Activated naive CD4-positive, alpha-beta T cell treated with anti-CD3 and anti-CD28 coated beads, Interleukin-2, amount 50 U/mL, for 24 hours (primary cell): ENCODE results near the gene MRPL21.

Source experiments
- H3K27ac Mint-ChIP-seq: one replicate; pipeline ENCODE4 v1.8.0; 2021; ENCODE audit warnings: mild to moderate bottlenecking, mixed read lengths
- H3K27me3 Mint-ChIP-seq: one replicate; pipeline ENCODE4 v1.8.0; 2021; ENCODE audit warnings: mixed read lengths
- H3K36me3 Mint-ChIP-seq: one replicate; pipeline ENCODE4 v1.8.0; 2021; ENCODE audit warnings: mixed read lengths
- H3K4me1 Mint-ChIP-seq: one replicate; pipeline ENCODE4 v1.8.0; 2021; ENCODE audit warnings: mixed read lengths
- H3K4me3 Mint-ChIP-seq: one replicate; pipeline ENCODE4 v1.8.0; 2021; ENCODE audit warnings: mild to moderate bottlenecking, mixed read lengths
- H3K9me3 Mint-ChIP-seq: one replicate; pipeline ENCODE4 v1.8.0; 2021; ENCODE audit warnings: mixed read lengths

Gene MRPL21

GRCh38 chr11:68844801-68845200 lies 58.8 kb downstream of the MRPL21 start:
- peaks cover 22% of the 10 kb centered on the region for H3K4me1 Mint-ChIP-seq
- H3K36me3 Mint-ChIP-seq, result no peaks in the 10 kb centered on the region
- H3K9me3 Mint-ChIP-seq, result no peaks in the 10 kb centered on the region
- H3K27me3 Mint-ChIP-seq, result no peaks in the 10 kb centered on the region
- H3K27ac Mint-ChIP-seq, result peak overlapping the region; percentile 41
- H3K4me3 Mint-ChIP-seq, result no peak overlapping the region

GRCh38 chr11:68844376-68844775 lies 59.3 kb downstream of the MRPL21 start:
- Mint-ChIP-seq H3K36me3 (no peaks in the 10 kb centered on the region), H3K4me1 (peaks cover 26% of the 10 kb centered on the region), H3K27ac (no peak overlapping the region), H3K27me3 (no peaks in the 10 kb centered on the region), H3K4me3 (peak overlapping the region; percentile 86), H3K9me3 (no peaks in the 10 kb centered on the region)

- H3K27ac Mint-ChIP-seq, result peak overlapping the region; percentile 35
- peak overlapping the region; percentile 86 for H3K4me3 Mint-ChIP-seq
- H3K9me3 Mint-ChIP-seq, result no peaks in the 10 kb centered on the region
- H3K27me3 Mint-ChIP-seq, result no peaks in the 10 kb centered on the region
- H3K36me3 Mint-ChIP-seq, result no peaks in the 10 kb centered on the region
- H3K4me1 Mint-ChIP-seq, result peaks cover 26% of the 10 kb centered on the region
Observed at GRCh38 chr11:68843703-68844312, 59.8 kb downstream of the MRPL21 start.

- peak overlapping the region; percentile 83 for H3K27ac Mint-ChIP-seq
- H3K4me1 Mint-ChIP-seq, result peaks cover 28% of the 10 kb centered on the region
- H3K36me3 Mint-ChIP-seq, result no peaks in the 10 kb centered on the region
- H3K4me3 Mint-ChIP-seq, result peak overlapping the region; percentile 86
- H3K9me3 Mint-ChIP-seq, result no peaks in the 10 kb centered on the region
- no peaks in the 10 kb centered on the region for H3K27me3 Mint-ChIP-seq
Observed at GRCh38 chr11:68843052-68843561, 60.5 kb downstream of the MRPL21 start.

GRCh38 chr11:68842427-68843051 lies 61.1 kb downstream of the MRPL21 start:
- Mint-ChIP-seq H3K4me3 (peak overlapping the region; percentile 86), H3K9me3 (no peaks in the 10 kb centered on the region), H3K4me1 (peaks cover 34% of the 10 kb centered on the region), H3K27ac (peak overlapping the region; percentile 84), H3K36me3 (no peaks in the 10 kb centered on the region), H3K27me3 (no peaks in the 10 kb centered on the region)

GRCh38 chr11:68841718-68842426 lies 61.8 kb downstream of the MRPL21 start, which contains the start of gene CPT1A:
CPT1A (minus strand) TSS chr11:68841916; CDS start chr11:68815474, 26,442 bp downstream.
- no peaks in the 10 kb centered on the region for H3K9me3 Mint-ChIP-seq
- peaks cover 40% of the 10 kb centered on the region for H3K4me1 Mint-ChIP-seq
- H3K36me3 Mint-ChIP-seq, result no peaks in the 10 kb centered on the region
- no peaks in the 10 kb centered on the region for H3K27me3 Mint-ChIP-seq
- peak within 1 kb of the TSS; percentile 84 for H3K27ac Mint-ChIP-seq
- peak within 1 kb of the TSS; percentile 86 for H3K4me3 Mint-ChIP-seq
